KMS-11 (cell line): ENCODE data around the gene SYNE4.

Source experiments
- H2AFZ ChIP-seq: fragments of 200-600 bp; sonication (generic); 2 replicates; pipeline ENCODE4 v1.6.1; 2016; ENCODE audit warnings: antibody characterized with exemption, mixed run types, low read depth
- H3K27ac ChIP-seq: fragments of 200-600 bp; sonication (generic); 2 replicates; pipeline ENCODE4 v1.6.1; 2016; ENCODE audit warnings: mild to moderate bottlenecking, mixed run types
- H3K27me3 ChIP-seq: fragments of 200-600 bp; sonication (generic); 2 replicates; pipeline ENCODE4 v1.6.1; 2017; ENCODE audit warnings: mild to moderate bottlenecking, low read depth, mixed run types, moderate library complexity; ENCODE audit not compliant: insufficient read depth
- H3K36me3 ChIP-seq: fragments of 200-600 bp; sonication (generic); 2 replicates; pipeline ENCODE4 v1.6.1; 2017; ENCODE audit warnings: mild to moderate bottlenecking, mixed run types; ENCODE audit not compliant: insufficient read depth
- H3K4me1 ChIP-seq: fragments of 200-600 bp; sonication (generic); 2 replicates; pipeline ENCODE4 v1.6.1; 2016; ENCODE audit warnings: mild to moderate bottlenecking, low read depth, mixed run types; ENCODE audit not compliant: poor library complexity, severe bottlenecking
- H3K4me2 ChIP-seq: fragments of 200-600 bp; sonication (generic); 2 replicates; pipeline ENCODE4 v1.7.0; 2016; ENCODE audit warnings: mild to moderate bottlenecking, mixed run types
- H3K4me3 ChIP-seq: fragments of 200-600 bp; sonication (generic); IDR thresholded peaks from 2 replicates; pipeline ENCODE4 v1.6.1; 2017; ENCODE audit warnings: low read depth, low read length, mixed read lengths; ENCODE audit not compliant: insufficient read depth
- H3K79me2 ChIP-seq: fragments of 200-600 bp; sonication (generic); 2 replicates; pipeline ENCODE4 v1.6.1; 2016; ENCODE audit warnings: low read depth, mixed run types; ENCODE audit not compliant: insufficient read depth
- H3K9ac ChIP-seq: fragments of 200-600 bp; sonication (generic); 2 replicates; pipeline ENCODE4 v1.6.1; 2016; ENCODE audit warnings: mild to moderate bottlenecking, mixed run types
- H4K20me1 ChIP-seq: fragments of 200-600 bp; sonication (generic); 2 replicates; pipeline ENCODE4 v1.6.1; 2016; ENCODE audit warnings: mild to moderate bottlenecking, mixed run types; ENCODE audit not compliant: insufficient read depth
- CTCF ChIP-seq: fragments of 200-600 bp; sonication (generic); conservative IDR thresholded peaks from 2 replicates; pipeline ENCODE4 v1.6.1; 2017; ENCODE audit warnings: low read depth, mild to moderate bottlenecking, antibody characterized with exemption, low read length, moderate library complexity, mixed read lengths

SYNE4 gene

GRCh38 chr19:36014012-36014924 lies 5.7 kb upstream of the SYNE4 start, which contains the start of gene ALKBH6:
Gene ALKBH6 (minus strand): TSS chr19:36014213. CDS start chr19:36013397, 816 bp downstream.
- H4K20me1 ChIP-seq, result no peaks in the 10 kb centered on the region
- no peaks in the 10 kb centered on the region for H3K27me3 ChIP-seq
- H3K27ac ChIP-seq, result no peak within 1 kb of the TSS
- H3K4me3 ChIP-seq, result no peak within 1 kb of the TSS
- H3K9ac ChIP-seq, result peak within 1 kb of the TSS; percentile 59
- H3K4me2 ChIP-seq, result peak within 1 kb of the TSS; percentile 98
- no peak for TF ChIP-seq CTCF
- peaks cover 15% of the 10 kb centered on the region for H3K4me1 ChIP-seq
- H3K79me2 ChIP-seq, result peaks cover 8% of the 10 kb centered on the region; the same call in 1 of the 2 replicates
- H3K36me3 ChIP-seq, result no peaks in the 10 kb centered on the region
- H2AFZ ChIP-seq, result peak within 1 kb of the TSS; percentile 73

- no peak for TF ChIP-seq CTCF
- Histone ChIP-seq H3K79me2 (peaks cover 8% of the 10 kb centered on the region; the same call in 1 of the 2 replicates), H3K36me3 (no peaks in the 10 kb centered on the region), H4K20me1 (no peaks in the 10 kb centered on the region), H3K27me3 (no peaks in the 10 kb centered on the region), H3K4me3 (no peak overlapping the region), H3K9ac (peak overlapping the region; percentile 59), H3K4me1 (peaks cover 15% of the 10 kb centered on the region), H3K4me2 (peak overlapping the region; percentile 98), H3K27ac (no peak overlapping the region), H2AFZ (peak overlapping the region; percentile 73)
Observed at GRCh38 chr19:36013280-36014011, 4.8 kb upstream of the SYNE4 start.

GRCh38 chr19:36010402-36010801 lies 1.8 kb upstream of the SYNE4 start:
- Histone ChIP-seq H4K20me1 (no peaks in the 10 kb centered on the region), H3K27ac (no peak overlapping the region), H3K36me3 (no peaks in the 10 kb centered on the region), H2AFZ (no peak overlapping the region), H3K4me2 (no peak overlapping the region), H3K9ac (no peak overlapping the region), H3K79me2 (peaks cover 8% of the 10 kb centered on the region; the same call in 1 of the 2 replicates), H3K4me1 (peaks cover 12% of the 10 kb centered on the region), H3K27me3 (no peaks in the 10 kb centered on the region), H3K4me3 (no peak overlapping the region)
- TF ChIP-seq CTCF, result no peak

- Histone ChIP-seq H3K27me3 (no peaks in the 10 kb centered on the region), H3K79me2 (peaks cover 3% of the 10 kb centered on the region; the same call in 1 of the 2 replicates), H3K9ac (no peak overlapping the region), H4K20me1 (no peaks in the 10 kb centered on the region), H3K4me3 (no peak overlapping the region), H3K27ac (no peak overlapping the region), H3K4me1 (peaks cover 6% of the 10 kb centered on the region), H2AFZ (no peak overlapping the region), H3K36me3 (no peaks in the 10 kb centered on the region), H3K4me2 (no peak overlapping the region)
- TF ChIP-seq CTCF, result no peak
Observed at GRCh38 chr19:36009633-36010379, 1.2 kb upstream of the SYNE4 start.
